ENCODE data around the gene NOVA2.

NOVA2 gene

DNA sequence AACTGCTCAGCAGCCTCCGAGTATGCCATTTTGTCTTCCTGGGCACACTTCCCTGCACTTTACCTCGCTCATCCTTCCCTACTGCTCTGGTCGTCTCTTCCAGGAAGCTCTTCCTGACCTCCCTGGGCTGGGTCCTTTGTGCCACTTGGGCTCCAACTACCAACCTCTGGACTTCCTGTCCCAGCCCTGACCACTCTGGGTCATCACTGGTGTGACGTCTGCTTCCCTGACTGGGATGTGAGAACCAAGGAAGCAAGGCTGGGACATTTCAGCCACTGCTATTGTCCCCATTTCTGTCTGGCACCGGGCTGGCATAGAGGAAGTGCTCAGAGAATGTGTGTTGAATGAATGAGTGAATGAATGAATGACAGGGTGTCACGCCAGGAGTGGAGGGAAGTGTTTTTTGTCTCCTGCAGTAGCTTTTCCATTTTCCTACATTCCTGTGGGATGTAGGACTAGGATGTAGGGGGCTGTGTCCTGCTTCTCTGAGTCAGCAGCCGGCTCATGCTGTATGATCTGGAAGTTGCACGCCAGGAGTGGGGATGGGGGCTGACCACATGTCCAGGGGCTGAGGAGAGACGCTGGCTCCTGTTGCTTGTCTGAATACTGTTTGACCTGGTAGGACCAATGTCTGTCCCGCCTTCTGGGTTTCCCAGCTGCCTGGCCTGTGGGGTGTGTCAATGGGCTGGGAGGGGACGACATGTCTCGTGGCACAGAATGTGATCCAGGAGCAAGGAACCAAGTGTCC lies 14.7 kb downstream of the NOVA2 start:
- Histone ChIP-seq H3K36me3 (ENCODE audit: insufficient read depth, low read length) (no peaks in the 10 kb centered on the region), H3K79me2 (ENCODE audit: control insufficient read depth, insufficient read depth, low read length, unreplicated experiment) (no peaks in the 10 kb centered on the region), H3K4me3 (ENCODE audit: low read depth, low read length) (no peak overlapping the region), H2AFZ (ENCODE audit: low read length, unreplicated experiment) (no peak overlapping the region), H3K4me1 (ENCODE audit: control insufficient read depth, insufficient read depth, low read length, unreplicated experiment) (no peaks in the 10 kb centered on the region), H3K27ac (ENCODE audit: low read depth, low read length) (no peak overlapping the region), H3K27me3 (ENCODE audit: insufficient read depth, low read length) (peaks cover 23% of the 10 kb centered on the region; the same call in 1 of the 2 replicates)

- peaks cover 23% of the 10 kb centered on the region; the same call in 1 of the 2 replicates for H3K27me3 ChIP-seq (ENCODE audit: insufficient read depth, low read length)
- H3K4me1 ChIP-seq (ENCODE audit: control insufficient read depth, insufficient read depth, low read length, unreplicated experiment): no peaks in the 10 kb centered on the region
- no peak overlapping the region for H3K27ac ChIP-seq (ENCODE audit: low read depth, low read length)
- no peak overlapping the region for H2AFZ ChIP-seq (ENCODE audit: low read length, unreplicated experiment)
- no peaks in the 10 kb centered on the region for H3K36me3 ChIP-seq (ENCODE audit: insufficient read depth, low read length)
- H3K4me3 ChIP-seq (ENCODE audit: low read depth, low read length): no peak overlapping the region
- no peaks in the 10 kb centered on the region for H3K79me2 ChIP-seq (ENCODE audit: control insufficient read depth, insufficient read depth, low read length, unreplicated experiment)
Measured at GRCh38 chr19:45958320-45958719, 15.3 kb downstream of the NOVA2 start.

DNA sequence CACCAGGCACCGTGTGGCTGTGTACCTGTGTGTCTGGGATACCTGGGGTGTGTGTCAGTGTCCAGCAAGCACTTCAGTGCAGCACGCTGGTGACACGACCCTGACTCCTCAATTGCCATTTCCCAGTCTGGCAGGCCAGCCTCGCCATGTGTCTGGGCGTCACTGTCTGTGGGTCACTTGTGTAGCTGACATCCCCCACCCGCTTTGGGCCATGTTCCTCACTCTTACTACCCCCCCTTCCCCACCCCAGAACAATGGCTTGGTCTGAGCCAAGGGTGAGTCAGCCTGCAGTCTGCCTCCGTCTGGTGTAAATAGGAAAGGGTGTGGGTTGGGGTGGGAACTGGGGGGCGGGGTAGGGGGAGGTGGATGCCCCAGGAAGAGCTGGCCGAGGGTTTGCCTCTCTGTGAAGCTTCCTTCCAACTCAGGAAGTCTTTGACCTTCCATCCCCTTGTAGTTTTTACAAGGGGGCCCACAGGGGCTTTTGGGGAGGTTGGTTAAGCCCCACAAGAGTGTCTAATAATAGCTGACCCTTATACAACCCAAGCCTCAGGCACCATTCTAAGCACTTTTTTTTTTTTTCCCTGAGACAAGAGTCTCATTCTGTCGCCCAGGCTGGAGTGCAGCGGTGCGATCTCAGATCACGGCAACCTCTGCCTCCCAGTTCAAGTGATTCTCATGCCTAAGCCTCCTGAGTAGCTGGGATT lies 17.6 kb downstream of the NOVA2 start:
- no peaks in the 10 kb centered on the region for H3K79me2 ChIP-seq (ENCODE audit: control insufficient read depth, insufficient read depth, low read length, unreplicated experiment)
- no peak overlapping the region for H3K27ac ChIP-seq (ENCODE audit: low read depth, low read length)
- no peaks in the 10 kb centered on the region for H3K36me3 ChIP-seq (ENCODE audit: insufficient read depth, low read length)
- peaks cover 20% of the 10 kb centered on the region; the same call in 1 of the 2 replicates for H3K27me3 ChIP-seq (ENCODE audit: insufficient read depth, low read length)
- no peaks in the 10 kb centered on the region for H3K4me1 ChIP-seq (ENCODE audit: control insufficient read depth, insufficient read depth, low read length, unreplicated experiment)
- H3K4me3 ChIP-seq (ENCODE audit: low read depth, low read length): no peak overlapping the region
- H2AFZ ChIP-seq (ENCODE audit: low read length, unreplicated experiment): no peak overlapping the region

- no peaks in the 10 kb centered on the region for H3K79me2 ChIP-seq (ENCODE audit: control insufficient read depth, insufficient read depth, low read length, unreplicated experiment)
- H3K27me3 ChIP-seq (ENCODE audit: insufficient read depth, low read length): peaks cover 16% of the 10 kb centered on the region; the same call in 1 of the 2 replicates
- H3K4me3 ChIP-seq (ENCODE audit: low read depth, low read length): no peak overlapping the region
- no peaks in the 10 kb centered on the region for H3K4me1 ChIP-seq (ENCODE audit: control insufficient read depth, insufficient read depth, low read length, unreplicated experiment)
- no peak overlapping the region for H2AFZ ChIP-seq (ENCODE audit: low read length, unreplicated experiment)
- H3K36me3 ChIP-seq (ENCODE audit: insufficient read depth, low read length): no peaks in the 10 kb centered on the region
- no peak overlapping the region for H3K27ac ChIP-seq (ENCODE audit: low read depth, low read length)
Measured at GRCh38 chr19:45954156-45954555, 19.5 kb downstream of the NOVA2 start.

DNA sequence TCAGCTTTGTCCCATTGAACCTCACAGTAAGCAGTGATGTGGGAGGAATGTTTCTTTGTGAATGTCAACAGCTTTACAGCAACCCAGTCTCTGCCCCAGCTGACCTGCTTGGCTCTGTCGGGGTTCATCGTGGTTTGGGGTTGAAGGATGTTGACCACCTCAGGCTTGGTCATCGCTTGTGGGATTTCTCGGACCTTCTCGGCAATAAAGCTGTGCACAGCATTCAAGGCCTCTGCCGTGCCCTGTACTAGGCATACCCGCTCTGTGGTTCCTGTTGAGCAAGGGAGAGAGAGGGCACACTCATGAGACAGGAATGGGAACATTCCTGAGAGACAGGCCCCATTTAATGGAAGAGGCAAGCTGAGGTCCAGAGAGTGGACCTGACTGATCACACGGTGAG lies 20.0 kb downstream of the NOVA2 start:
- Histone ChIP-seq H3K4me3 (ENCODE audit: low read depth, low read length) (no peak overlapping the region), H3K79me2 (ENCODE audit: control insufficient read depth, insufficient read depth, low read length, unreplicated experiment) (no peaks in the 10 kb centered on the region), H3K4me1 (ENCODE audit: control insufficient read depth, insufficient read depth, low read length, unreplicated experiment) (no peaks in the 10 kb centered on the region), H3K27me3 (ENCODE audit: insufficient read depth, low read length) (peaks cover 13% of the 10 kb centered on the region; the same call in 1 of the 2 replicates), H2AFZ (ENCODE audit: low read length, unreplicated experiment) (no peak overlapping the region), H3K27ac (ENCODE audit: low read depth, low read length) (no peak overlapping the region), H3K36me3 (ENCODE audit: insufficient read depth, low read length) (no peaks in the 10 kb centered on the region)

- no peaks in the 10 kb centered on the region for H3K79me2 ChIP-seq (ENCODE audit: control insufficient read depth, insufficient read depth, low read length, unreplicated experiment)
- H3K27ac ChIP-seq (ENCODE audit: low read depth, low read length): no peak overlapping the region
- 0 out of 2 replicates have a peak overlapping the region, but pooled peaks have one; percentile 2 for H3K4me3 ChIP-seq (ENCODE audit: low read depth, low read length)
- H3K36me3 ChIP-seq (ENCODE audit: insufficient read depth, low read length): no peaks in the 10 kb centered on the region
- no peak overlapping the region for H2AFZ ChIP-seq (ENCODE audit: low read length, unreplicated experiment)
- H3K27me3 ChIP-seq (ENCODE audit: insufficient read depth, low read length): peaks cover 12% of the 10 kb centered on the region
- no peaks in the 10 kb centered on the region for H3K4me1 ChIP-seq (ENCODE audit: control insufficient read depth, insufficient read depth, low read length, unreplicated experiment)
Measured at GRCh38 chr19:45952686-45953505, 20.8 kb downstream of the NOVA2 start.

DNA sequence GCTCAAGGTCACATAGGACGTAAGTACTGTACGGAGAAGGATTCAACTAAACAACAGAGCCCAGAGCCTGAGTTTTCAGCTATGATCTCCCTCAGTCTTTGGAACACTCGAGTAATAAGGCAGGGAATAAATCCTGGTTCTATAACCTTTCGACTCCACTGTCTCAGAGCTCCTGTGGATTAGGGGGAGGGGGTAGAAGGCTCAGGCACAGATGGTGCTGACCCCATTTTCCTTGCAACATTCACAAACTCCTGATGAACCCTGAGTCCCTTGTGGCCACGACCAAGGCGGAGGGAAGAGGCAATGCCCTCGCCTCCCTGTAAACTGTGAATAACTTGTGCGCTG lies 21.4 kb downstream of the NOVA2 start:
- no peaks in the 10 kb centered on the region for H3K79me2 ChIP-seq (ENCODE audit: control insufficient read depth, insufficient read depth, low read length, unreplicated experiment)
- H3K4me1 ChIP-seq (ENCODE audit: control insufficient read depth, insufficient read depth, low read length, unreplicated experiment): no peaks in the 10 kb centered on the region
- H3K27ac ChIP-seq (ENCODE audit: low read depth, low read length): no peak overlapping the region
- no peak overlapping the region for H3K4me3 ChIP-seq (ENCODE audit: low read depth, low read length)
- H3K36me3 ChIP-seq (ENCODE audit: insufficient read depth, low read length): no peaks in the 10 kb centered on the region
- H3K27me3 ChIP-seq (ENCODE audit: insufficient read depth, low read length): peaks cover 12% of the 10 kb centered on the region
- H2AFZ ChIP-seq (ENCODE audit: low read length, unreplicated experiment): no peak overlapping the region

DNA sequence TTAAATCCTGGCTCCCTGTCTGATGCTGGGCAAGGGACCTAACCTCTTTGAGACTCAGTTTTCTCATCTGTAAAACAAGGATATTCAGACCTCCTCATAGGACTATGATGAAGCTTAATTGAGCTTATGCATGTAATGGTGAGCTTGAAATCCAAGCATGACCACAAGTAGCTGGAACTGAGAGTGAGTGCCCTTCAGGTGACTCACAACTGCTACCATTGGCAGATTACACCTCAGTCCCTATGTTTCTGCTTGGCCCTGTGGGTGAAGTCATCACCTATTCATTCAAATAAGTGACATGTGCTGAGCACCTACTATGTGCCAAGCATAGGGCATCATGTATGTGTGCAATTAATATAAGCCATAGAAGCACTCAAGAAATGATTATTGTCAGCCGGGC lies 25.7 kb downstream of the NOVA2 start:
- Histone ChIP-seq H2AFZ (ENCODE audit: low read length, unreplicated experiment) (no peak overlapping the region), H3K27me3 (ENCODE audit: insufficient read depth, low read length) (peaks cover 22% of the 10 kb centered on the region)

GRCh38 chr19:45940515-45940805 lies 33.2 kb downstream of the NOVA2 start:
- H3K27ac ChIP-seq (ENCODE audit: low read depth, low read length): no peak overlapping the region
- H3K36me3 ChIP-seq (ENCODE audit: insufficient read depth, low read length): no peaks in the 10 kb centered on the region
- peaks cover 37% of the 10 kb centered on the region for H3K27me3 ChIP-seq (ENCODE audit: insufficient read depth, low read length)
- no peak overlapping the region for H3K4me3 ChIP-seq (ENCODE audit: low read depth, low read length)
- H3K4me1 ChIP-seq (ENCODE audit: control insufficient read depth, insufficient read depth, low read length, unreplicated experiment): no peaks in the 10 kb centered on the region
- H3K79me2 ChIP-seq (ENCODE audit: control insufficient read depth, insufficient read depth, low read length, unreplicated experiment): no peaks in the 10 kb centered on the region
- no peak overlapping the region for H2AFZ ChIP-seq (ENCODE audit: low read length, unreplicated experiment)

More for the DNA sequence above, 25.7 kb downstream of the NOVA2 start:
- H3K79me2 ChIP-seq (ENCODE audit: control insufficient read depth, insufficient read depth, low read length, unreplicated experiment): no peaks in the 10 kb centered on the region
- no peak overlapping the region for H3K27ac ChIP-seq (ENCODE audit: low read depth, low read length)
- H3K36me3 ChIP-seq (ENCODE audit: insufficient read depth, low read length): no peaks in the 10 kb centered on the region
- no peaks in the 10 kb centered on the region for H3K4me1 ChIP-seq (ENCODE audit: control insufficient read depth, insufficient read depth, low read length, unreplicated experiment)
- H3K4me3 ChIP-seq (ENCODE audit: low read depth, low read length): no peak overlapping the region

DNA sequence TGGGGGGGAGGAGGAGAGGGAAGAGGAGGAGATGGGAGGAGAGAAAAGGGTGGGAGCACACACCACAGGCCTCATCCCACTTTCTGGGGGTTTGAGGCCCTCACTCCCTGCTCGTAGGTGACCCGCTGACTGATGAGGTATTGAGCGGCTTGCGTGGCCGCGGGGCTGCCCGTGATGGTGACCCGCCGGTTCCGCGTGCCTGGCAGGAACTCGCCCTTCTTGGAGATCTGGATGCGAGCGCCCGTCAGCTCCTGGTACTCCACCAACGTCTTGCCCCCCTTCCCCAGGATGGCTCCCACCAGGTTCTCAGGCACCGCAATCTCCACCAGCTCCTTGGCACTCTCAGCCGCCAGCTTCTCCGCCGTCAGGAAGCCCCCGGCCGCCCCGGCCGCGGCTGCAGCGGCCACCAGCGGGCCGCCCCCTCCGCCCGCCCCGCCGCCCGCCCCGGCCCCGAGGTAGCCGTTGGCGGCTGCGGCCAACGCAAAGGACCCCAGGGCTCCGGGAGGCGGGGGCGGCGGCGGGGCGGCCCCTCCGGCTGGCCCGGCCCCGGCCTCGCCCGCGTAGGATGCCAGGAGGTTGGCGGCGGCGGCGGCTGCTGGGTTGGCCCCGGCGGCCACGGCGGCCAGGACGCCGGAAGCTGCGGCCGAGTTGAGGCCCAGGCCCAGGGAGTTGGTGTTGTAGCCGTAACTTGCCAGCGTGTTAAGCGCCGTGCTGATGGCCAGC lies 33.7 kb downstream of the NOVA2 start:
- Histone ChIP-seq H2AFZ (ENCODE audit: low read length, unreplicated experiment) (no peak overlapping the region), H3K36me3 (ENCODE audit: insufficient read depth, low read length) (no peaks in the 10 kb centered on the region), H3K4me1 (ENCODE audit: control insufficient read depth, insufficient read depth, low read length, unreplicated experiment) (no peaks in the 10 kb centered on the region), H3K27ac (ENCODE audit: low read depth, low read length) (no peak overlapping the region), H3K27me3 (ENCODE audit: insufficient read depth, low read length) (peaks cover 41% of the 10 kb centered on the region), H3K4me3 (ENCODE audit: low read depth, low read length) (no peak overlapping the region), H3K79me2 (ENCODE audit: control insufficient read depth, insufficient read depth, low read length, unreplicated experiment) (no peaks in the 10 kb centered on the region)
